CD4-positive, alpha-beta T cell treated with Interleukin-12 subunit alpha and Interleukin-12 subunit beta, for 1 hour (primary cell): ENCODE results near the gene MEGF9.
A peak's percentile ranks its signal among the peaks of the same experiment; 100 is the strongest.
"Not testable (repeated sequence)": the region's sequence is repeated elsewhere in the genome, so short reads cannot be mapped to it uniquely, and the experiment has no call there.

ENCODE experiments used
- DNase-seq: peaks from one replicate; pipeline ENCODE4 v3.0.0-alpha.2; 2020

MEGF9 gene

GRCh38 chr9:120714088-120714845 is at the start of gene MEGF9:
Gene MEGF9 (minus strand): TSS chr9:120714470. CDS start chr9:120714358, 112 bp downstream.
- peak; percentile 95 for DNase-seq

- DNase-seq: no peak
Observed at GRCh38 chr9:120761006-120761405, 46.7 kb upstream of the MEGF9 start.

GRCh38 chr9:120759755-120760400 is 45.6 kb upstream of the MEGF9 start:
- DNase-seq: no peak

- no peak for DNase-seq
Observed at GRCh38 chr9:120758544-120758943, 44.3 kb upstream of the MEGF9 start.

GRCh38 chr9:120757026-120757913 is 43.0 kb upstream of the MEGF9 start:
- no peak for DNase-seq

GRCh38 chr9:120756531-120756930 is 42.3 kb upstream of the MEGF9 start:
- DNase-seq: no peak

GRCh38 chr9:120755810-120756434 is 41.7 kb upstream of the MEGF9 start:
- DNase-seq: peak; percentile 79

- no peak for DNase-seq
Observed at GRCh38 chr9:120755044-120755443, 40.8 kb upstream of the MEGF9 start.

- DNase-seq: no peak
Observed at GRCh38 chr9:120750421-120750820, 36.2 kb upstream of the MEGF9 start.

GRCh38 chr9:120746366-120746765 is 32.1 kb upstream of the MEGF9 start:
- not testable (repeated sequence) for DNase-seq

GRCh38 chr9:120745278-120745677 is 31.0 kb upstream of the MEGF9 start:
- DNase-seq: no peak

GRCh38 chr9:120742951-120743416 is 28.7 kb upstream of the MEGF9 start:
- DNase-seq: peak; percentile 43

GRCh38 chr9:120741701-120742100 is 27.4 kb upstream of the MEGF9 start:
- DNase-seq: no peak

- no peak for DNase-seq
Observed at GRCh38 chr9:120741191-120741590, 26.9 kb upstream of the MEGF9 start.

GRCh38 chr9:120740132-120740531 is 25.9 kb upstream of the MEGF9 start:
- no peak for DNase-seq

GRCh38 chr9:120737416-120738165 is 23.3 kb upstream of the MEGF9 start:
- DNase-seq: no peak

GRCh38 chr9:120736881-120737280 is 22.6 kb upstream of the MEGF9 start:
- no peak for DNase-seq

- DNase-seq: no peak
Observed at GRCh38 chr9:120735415-120736126, 21.3 kb upstream of the MEGF9 start.

- no peak for DNase-seq
Observed at GRCh38 chr9:120734607-120735410, 20.5 kb upstream of the MEGF9 start.

GRCh38 chr9:120733190-120733589 is 18.9 kb upstream of the MEGF9 start:
- DNase-seq: no peak
